ENCODE measurements around the gene C14orf119. TPM values are rescaled to one million over a fixed set of nuclear protein-coding genes. Genes with fewer than 3 reads are reported as not detected.

Gene C14orf119
- polyA plus RNA-seq, 3 donors: 17.5 to 110 (median 106) TPM

DNA sequence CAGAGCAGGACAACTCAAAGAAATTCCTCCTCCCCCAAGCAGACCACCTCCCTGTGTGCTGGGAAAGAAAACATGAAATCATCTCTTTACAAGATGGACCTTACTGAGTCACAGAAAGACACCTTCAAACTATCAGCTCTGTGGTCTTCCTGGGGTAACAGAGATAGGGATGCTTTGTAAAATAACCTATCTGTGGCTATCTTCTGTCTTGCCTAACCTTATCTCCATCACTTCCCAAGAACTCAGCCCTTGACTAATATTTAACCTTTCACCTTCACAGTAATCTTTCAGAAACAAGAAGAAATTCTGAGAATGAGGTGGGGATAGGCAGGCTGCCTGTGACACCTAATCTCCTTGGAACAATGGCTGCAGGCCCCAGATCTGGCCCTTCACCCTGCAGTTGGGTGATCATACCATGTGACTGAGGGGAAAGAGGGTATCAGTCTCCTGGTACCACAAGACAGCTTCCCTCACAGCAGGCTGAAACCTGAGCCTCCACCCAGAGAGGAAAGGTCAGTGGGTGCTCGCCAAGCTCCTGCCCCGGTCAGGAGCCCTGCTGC is 51.1 kb downstream of the C14orf119 start:
- Histone ChIP-seq H3K9me3 (replicated peaks in 1 of 2; ENCODE audit: control insufficient read depth in 1 of 2, insufficient read depth in 1 of 2, low read length in 2 of 2) (no peaks in the 10 kb centered on the region), H3K27me3 (ENCODE audit: control insufficient read depth in 2 of 2, insufficient read depth in 2 of 2, low read length in 2 of 2) (no peaks in the 10 kb centered on the region), H3K4me2 (replicated peaks; ENCODE audit: extremely low read depth, low read length, poor library complexity, severe bottlenecking) (no peak overlapping the region), H3K9ac (ENCODE audit: insufficient read depth, low read length, poor library complexity, severe bottlenecking) (no peak overlapping the region), H3K36me3 (replicated peaks in 1 of 2; ENCODE audit: control insufficient read depth in 1 of 2, insufficient read depth in 2 of 2, low read length in 2 of 2) (no peaks in the 10 kb centered on the region), H2AFZ (ENCODE audit: insufficient read depth, low read depth, low read length, poor library complexity, severe bottlenecking) (no peak overlapping the region), H3K27ac (ENCODE audit: low read depth in 1 of 2, low read length in 2 of 2) (no peak overlapping the region), H3K4me3 (replicated peaks in 1 of 3; ENCODE audit: low read depth in 2 of 3, low read length in 3 of 3) (no peak overlapping the region), H3K79me2 (ENCODE audit: insufficient read depth, low read length) (no peaks in the 10 kb centered on the region), H4K20me1 (ENCODE audit: insufficient read depth, low read length) (no peaks in the 10 kb centered on the region), H3K4me1 (ENCODE audit: control insufficient read depth in 1 of 2, insufficient read depth in 2 of 2, low read length in 2 of 2) (no peaks in the 10 kb centered on the region)
- no peak for DNase-seq
- H3K27me3 Mint-ChIP-seq (ENCODE audit: low read depth in 3 of 3): peaks cover 0 to 3% (median 2%) of the 10 kb centered on the region in 3 donors
- peaks cover 3% of the 10 kb centered on the region for H3K4me1 Mint-ChIP-seq
- TF ChIP-seq, protein P1, sequence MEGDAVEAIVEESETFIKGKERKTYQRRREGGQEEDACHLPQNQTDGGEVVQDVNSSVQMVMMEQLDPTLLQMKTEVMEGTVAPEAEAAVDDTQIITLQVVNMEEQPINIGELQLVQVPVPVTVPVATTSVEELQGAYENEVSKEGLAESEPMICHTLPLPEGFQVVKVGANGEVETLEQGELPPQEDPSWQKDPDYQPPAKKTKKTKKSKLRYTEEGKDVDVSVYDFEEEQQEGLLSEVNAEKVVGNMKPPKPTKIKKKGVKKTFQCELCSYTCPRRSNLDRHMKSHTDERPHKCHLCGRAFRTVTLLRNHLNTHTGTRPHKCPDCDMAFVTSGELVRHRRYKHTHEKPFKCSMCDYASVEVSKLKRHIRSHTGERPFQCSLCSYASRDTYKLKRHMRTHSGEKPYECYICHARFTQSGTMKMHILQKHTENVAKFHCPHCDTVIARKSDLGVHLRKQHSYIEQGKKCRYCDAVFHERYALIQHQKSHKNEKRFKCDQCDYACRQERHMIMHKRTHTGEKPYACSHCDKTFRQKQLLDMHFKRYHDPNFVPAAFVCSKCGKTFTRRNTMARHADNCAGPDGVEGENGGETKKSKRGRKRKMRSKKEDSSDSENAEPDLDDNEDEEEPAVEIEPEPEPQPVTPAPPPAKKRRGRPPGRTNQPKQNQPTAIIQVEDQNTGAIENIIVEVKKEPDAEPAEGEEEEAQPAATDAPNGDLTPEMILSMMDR (IDR thresholded peaks at IDR 0.05): no peak
- H3K27ac Mint-ChIP-seq: no peak overlapping the region
- intact Hi-C loops (cut with micrococcal nuclease): no loop called here
- no peak overlapping the region for H3K4me3 Mint-ChIP-seq
- WGBS (ENCODE audit: insufficient coverage): 83% methylated on average over 1 of the region's 2 CpGs
- peaks cover 0 to 3% (median 0%) of the 10 kb centered on the region in 7 donors for H3K9me3 Mint-ChIP-seq
- no peaks in the 10 kb centered on the region for H3K36me3 Mint-ChIP-seq

DNA sequence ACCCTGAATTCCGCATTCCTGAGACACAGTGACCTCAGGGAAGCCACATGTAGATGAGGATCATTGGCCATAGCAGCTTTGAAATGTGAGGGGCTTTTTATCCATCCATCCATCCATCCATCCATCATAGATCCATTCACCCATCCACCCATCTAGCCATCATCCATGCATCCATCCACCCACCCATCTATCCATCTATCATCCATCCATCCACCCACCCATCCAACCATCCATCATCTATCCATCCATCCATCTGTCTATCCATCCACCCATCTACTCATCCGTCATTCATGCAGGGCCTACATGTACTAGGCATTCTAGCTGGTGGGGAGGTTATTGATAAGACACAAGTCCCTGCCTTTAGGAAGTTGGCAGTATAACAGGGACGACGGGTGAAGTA is 51.7 kb downstream of the C14orf119 start:
- no peak overlapping the region for H3K4me3 Mint-ChIP-seq
- H3K9me3 ChIP-seq (replicated peaks in 1 of 2; ENCODE audit: control insufficient read depth in 1 of 2, insufficient read depth in 1 of 2, low read length in 2 of 2): no peaks in the 10 kb centered on the region
- peaks cover 0 to 3% (median 2%) of the 10 kb centered on the region in 3 donors for H3K27me3 Mint-ChIP-seq (ENCODE audit: low read depth in 3 of 3)
- H3K27ac ChIP-seq (ENCODE audit: low read depth in 1 of 2, low read length in 2 of 2): no peak overlapping the region
- H3K4me1 Mint-ChIP-seq: peaks cover 3% of the 10 kb centered on the region
- no peaks in the 10 kb centered on the region for H4K20me1 ChIP-seq (ENCODE audit: insufficient read depth, low read length)
- no peaks in the 10 kb centered on the region for H3K36me3 ChIP-seq (replicated peaks in 1 of 2; ENCODE audit: control insufficient read depth in 1 of 2, insufficient read depth in 2 of 2, low read length in 2 of 2)
- no peaks in the 10 kb centered on the region for H3K79me2 ChIP-seq (ENCODE audit: insufficient read depth, low read length)
- no peak overlapping the region for H3K9ac ChIP-seq (ENCODE audit: insufficient read depth, low read length, poor library complexity, severe bottlenecking)
- DNase-seq: no peak
- H2AFZ ChIP-seq (ENCODE audit: insufficient read depth, low read depth, low read length, poor library complexity, severe bottlenecking): no peak overlapping the region
- no peaks in the 10 kb centered on the region for H3K4me1 ChIP-seq (ENCODE audit: control insufficient read depth in 1 of 2, insufficient read depth in 2 of 2, low read length in 2 of 2)
- H3K4me2 ChIP-seq (replicated peaks; ENCODE audit: extremely low read depth, low read length, poor library complexity, severe bottlenecking): no peak overlapping the region
- TF ChIP-seq, protein P1 (IDR thresholded peaks at IDR 0.05): no peak
- no peak overlapping the region for H3K4me3 ChIP-seq (replicated peaks in 1 of 3; ENCODE audit: low read depth in 2 of 3, low read length in 3 of 3)
- H3K36me3 Mint-ChIP-seq: no peaks in the 10 kb centered on the region
- H3K27ac Mint-ChIP-seq: no peak overlapping the region
- peaks cover 0 to 3% (median 0%) of the 10 kb centered on the region in 7 donors for H3K9me3 Mint-ChIP-seq
- WGBS (ENCODE audit: insufficient coverage): 90% methylated on average over 2 of the region's 4 CpGs
- no peaks in the 10 kb centered on the region for H3K27me3 ChIP-seq (ENCODE audit: control insufficient read depth in 2 of 2, insufficient read depth in 2 of 2, low read length in 2 of 2)
- intact Hi-C loops (cut with micrococcal nuclease): no loop called here

All from CD14-positive monocyte (primary cell).